Loucy (cell line): ENCODE results near the gene RHOB.
A peak's percentile ranks its signal among the peaks of the same experiment; 100 is the strongest.

Experiments
- H2AFZ ChIP-seq: fragments of 200-600 bp; sonication (generic); 2 replicates; pipeline ENCODE4 v1.6.0; 2016; ENCODE audit warnings: antibody characterized with exemption, mild to moderate bottlenecking, low read length, moderate library complexity
- H3F3A ChIP-seq: fragments of 200-600 bp; 2 replicates; pipeline ENCODE4 v1.6.0; 2016; ENCODE audit warnings: antibody characterized with exemption, low read depth, mild to moderate bottlenecking
- H3K27me3 ChIP-seq: fragments of 200-600 bp; sonication (generic); 2 replicates; pipeline ENCODE4 v1.6.1; 2014; ENCODE audit warnings: low read length, mild to moderate bottlenecking; ENCODE audit not compliant: insufficient read depth, poor library complexity, severe bottlenecking
- H3K36me3 ChIP-seq: fragments of 200-600 bp; sonication (generic); 2 replicates; pipeline ENCODE4 v1.6.1; 2016; ENCODE audit warnings: low read length; ENCODE audit not compliant: insufficient read depth
- H3K4me1 ChIP-seq: fragments of 200-600 bp; sonication (generic); 2 replicates; pipeline ENCODE4 v1.5.1; 2014; ENCODE audit warnings: low read length, mild to moderate bottlenecking; ENCODE audit not compliant: insufficient read depth, poor library complexity, severe bottlenecking
- H3K4me2 ChIP-seq: fragments of 200-600 bp; sonication (generic); 2 replicates; pipeline ENCODE4 v1.6.0; 2014; ENCODE audit warnings: antibody characterized with exemption, low read length, low read depth, mild to moderate bottlenecking; ENCODE audit not compliant: poor library complexity, severe bottlenecking
- H3K4me3 ChIP-seq: fragments of 200-600 bp; sonication (generic); 2 replicates; pipeline ENCODE4 v1.5.1; 2014; ENCODE audit warnings: low read length, mild to moderate bottlenecking, mixed read lengths; ENCODE audit not compliant: poor library complexity, severe bottlenecking
- H3K79me2 ChIP-seq: fragments of 200-600 bp; sonication (generic); 2 replicates; pipeline ENCODE4 v1.6.1; 2014; ENCODE audit warnings: low read length; ENCODE audit not compliant: insufficient read depth
- H3K9ac ChIP-seq: fragments of 200-600 bp; sonication (generic); 2 replicates; pipeline ENCODE4 v1.6.0; 2014; ENCODE audit warnings: mild to moderate bottlenecking, low read depth, low read length, moderate library complexity; ENCODE audit not compliant: poor library complexity, severe bottlenecking
- H3K9me2 ChIP-seq: fragments of 200-600 bp; sonication (generic); replicated peaks from 2 replicates; pipeline ENCODE4 v1.6.1; 2016; ENCODE audit warnings: low read depth, low read length, mixed read lengths
- H3K9me3 ChIP-seq: fragments of 200-600 bp; sonication (generic); 2 replicates; pipeline ENCODE4 v1.6.1; 2014; ENCODE audit warnings: mild to moderate bottlenecking, antibody characterized with exemption, low read length, low read depth; ENCODE audit not compliant: insufficient read depth
- H4K20me1 ChIP-seq: fragments of 200-600 bp; sonication (generic); 2 replicates; pipeline ENCODE4 v1.6.0; 2014; ENCODE audit warnings: antibody characterized with exemption, low read length, mild to moderate bottlenecking; ENCODE audit not compliant: insufficient read depth, poor library complexity, severe bottlenecking
- EZH2phosphoT487 ChIP-seq: fragments of 200-600 bp; IDR thresholded peaks from 2 replicates; pipeline ENCODE4 v1.6.1; 2018; ENCODE audit warnings: antibody characterized with exemption, mild to moderate bottlenecking, moderate library complexity, borderline replicate concordance
- TF ChIP-seq, protein P1 (sequence below): fragments of 200-600 bp; sonication (generic); conservative IDR thresholded peaks from 2 replicates; pipeline ENCODE4 v1.5.1; 2014; ENCODE audit warnings: mild to moderate bottlenecking, antibody characterized with exemption, low read length

The RHOB gene

DNA sequence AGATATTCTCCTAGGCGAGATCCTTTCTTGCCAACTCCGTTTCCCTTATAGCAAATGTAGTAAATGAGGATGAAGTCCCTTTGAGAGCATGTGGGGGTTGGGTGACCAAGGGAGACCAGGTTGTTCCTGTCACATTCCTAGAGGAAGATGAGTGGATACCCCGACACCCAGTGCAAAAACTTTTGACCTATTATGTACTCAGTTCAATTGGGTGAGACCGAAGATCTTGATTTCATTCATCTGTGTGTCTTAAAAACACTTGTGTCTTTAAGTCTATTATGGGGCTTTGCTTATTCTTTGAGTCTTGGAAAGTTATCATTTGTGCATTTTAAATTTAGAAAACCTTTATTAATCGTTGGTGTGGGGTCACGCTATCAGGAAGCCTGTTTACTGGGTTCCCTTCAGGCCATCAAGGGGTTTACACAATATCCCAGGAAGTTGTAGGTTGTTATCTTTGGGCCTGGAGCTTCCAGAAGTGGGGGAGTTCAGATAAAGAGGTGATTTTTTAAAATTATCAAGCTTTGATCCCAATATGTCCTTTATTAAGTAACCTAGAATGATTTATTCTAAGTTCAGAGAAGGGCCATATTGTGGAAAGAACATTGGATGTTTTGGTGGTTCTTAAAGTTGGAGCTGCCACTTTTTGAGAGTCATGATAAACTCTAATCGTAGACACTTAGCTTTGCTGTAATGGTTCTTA lies 2.8 kb downstream of the RHOB start:
- Histone ChIP-seq H3K9ac (no peak overlapping the region), H3K36me3 (no peaks in the 10 kb centered on the region), H4K20me1 (no peaks in the 10 kb centered on the region), H3K4me2 (peak overlapping the region; percentile 43), H3K4me1 (peaks cover 26% of the 10 kb centered on the region), H3F3A (no peaks in the 10 kb centered on the region), H2AFZ (peak overlapping the region; percentile 72; the same call in 1 of the 2 replicates), H3K4me3 (no peak overlapping the region), H3K9me3 (no peaks in the 10 kb centered on the region), H3K79me2 (no peaks in the 10 kb centered on the region), H3K9me2 (no peaks in the 10 kb centered on the region), H3K27me3 (no peaks in the 10 kb centered on the region)
- TF ChIP-seq EZH2phosphoT487, result no peak
- TF ChIP-seq, protein P1, sequence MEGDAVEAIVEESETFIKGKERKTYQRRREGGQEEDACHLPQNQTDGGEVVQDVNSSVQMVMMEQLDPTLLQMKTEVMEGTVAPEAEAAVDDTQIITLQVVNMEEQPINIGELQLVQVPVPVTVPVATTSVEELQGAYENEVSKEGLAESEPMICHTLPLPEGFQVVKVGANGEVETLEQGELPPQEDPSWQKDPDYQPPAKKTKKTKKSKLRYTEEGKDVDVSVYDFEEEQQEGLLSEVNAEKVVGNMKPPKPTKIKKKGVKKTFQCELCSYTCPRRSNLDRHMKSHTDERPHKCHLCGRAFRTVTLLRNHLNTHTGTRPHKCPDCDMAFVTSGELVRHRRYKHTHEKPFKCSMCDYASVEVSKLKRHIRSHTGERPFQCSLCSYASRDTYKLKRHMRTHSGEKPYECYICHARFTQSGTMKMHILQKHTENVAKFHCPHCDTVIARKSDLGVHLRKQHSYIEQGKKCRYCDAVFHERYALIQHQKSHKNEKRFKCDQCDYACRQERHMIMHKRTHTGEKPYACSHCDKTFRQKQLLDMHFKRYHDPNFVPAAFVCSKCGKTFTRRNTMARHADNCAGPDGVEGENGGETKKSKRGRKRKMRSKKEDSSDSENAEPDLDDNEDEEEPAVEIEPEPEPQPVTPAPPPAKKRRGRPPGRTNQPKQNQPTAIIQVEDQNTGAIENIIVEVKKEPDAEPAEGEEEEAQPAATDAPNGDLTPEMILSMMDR, result no peak

- Histone ChIP-seq H3K27me3 (no peaks in the 10 kb centered on the region), H3K4me3 (no peak overlapping the region), H4K20me1 (no peaks in the 10 kb centered on the region), H3K36me3 (no peaks in the 10 kb centered on the region), H3K4me2 (peak overlapping the region; percentile 43), H3F3A (no peaks in the 10 kb centered on the region), H3K79me2 (no peaks in the 10 kb centered on the region), H2AFZ (peak overlapping the region; percentile 72), H3K9me2 (no peaks in the 10 kb centered on the region), H3K4me1 (peaks cover 26% of the 10 kb centered on the region), H3K9me3 (no peaks in the 10 kb centered on the region), H3K9ac (peak overlapping the region; percentile 33)
- TF ChIP-seq, protein P1, result no peak
- TF ChIP-seq EZH2phosphoT487, result no peak
Observed at GRCh38 chr2:20450201-20450999, 3.5 kb downstream of the RHOB start.

DNA sequence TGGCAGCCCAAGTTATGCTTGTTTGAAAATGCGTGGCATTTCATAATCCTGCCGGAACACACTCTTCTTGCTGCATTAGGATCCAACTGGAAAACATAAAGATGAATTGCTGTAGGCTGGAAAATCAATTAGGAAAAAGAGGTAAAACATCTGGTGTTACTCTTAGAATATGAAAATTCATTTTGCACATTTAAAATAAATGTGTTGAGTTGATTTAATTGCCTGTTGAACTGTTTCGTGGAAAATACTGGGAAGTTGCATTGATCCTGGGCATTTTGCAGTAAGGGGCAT lies 4.1 kb downstream of the RHOB start:
- Histone ChIP-seq H3K9me2 (no peaks in the 10 kb centered on the region), H3K4me1 (peaks cover 26% of the 10 kb centered on the region), H3K27me3 (no peaks in the 10 kb centered on the region), H3K4me3 (no peak overlapping the region), H3K79me2 (no peaks in the 10 kb centered on the region), H3K4me2 (no peak overlapping the region), H2AFZ (peak overlapping the region; percentile 72), H3K9me3 (no peaks in the 10 kb centered on the region), H3K36me3 (no peaks in the 10 kb centered on the region), H4K20me1 (no peaks in the 10 kb centered on the region), H3K9ac (peak overlapping the region; percentile 33), H3F3A (no peaks in the 10 kb centered on the region)
- TF ChIP-seq EZH2phosphoT487, result no peak
- TF ChIP-seq, protein P1, result no peak
